Panc1 (cell line): Measurements from ENCODE around the gene CLDN1. TPM values are rescaled to one million over a fixed set of nuclear protein-coding genes. Genes with fewer than 3 reads are reported as not detected.

Experiments used
- ATAC-seq: fragments of 200-7000 bp; cut with Tn5 transposase; 2 replicates; pipeline ENCODE4 v1.9.1; 2020; ENCODE audit warnings: mild to moderate bottlenecking, moderate library complexity
- BruUV-seq: library from RNA; stranded (reverse); fragments of 400-500 nt; replicated peaks from 2 replicates; lab custom pipeline; 2021; lab: Mats Ljungman, UMichigan
- CTCF ChIA-PET: fragments of 300-600 bp; sonication (Branson Sonifier 250); formaldehyde crosslinking; loops from one replicate; lab custom pipeline; 2022; ENCODE audit warnings: antibody characterized with exemption; lab: Charles Lee
- POLR2A ChIA-PET: fragments of 300-600 bp; sonication (Branson Sonifier 250); formaldehyde crosslinking; loops from one replicate; lab custom pipeline; 2022; ENCODE audit warnings: antibody characterized with exemption; lab: Charles Lee
- DNase-seq: peaks from one replicate; pipeline ENCODE4 v3.0.0-alpha.2; 2010; ENCODE audit warnings: low read depth, low spot score
- H3K27ac ChIP-seq: 2 replicates; pipeline ENCODE4 v1.5.1; 2011; ENCODE audit warnings: mild to moderate bottlenecking, low read length, inconsistent platforms
- H3K27me3 ChIP-seq: fragments of 200-500 bp; sonication (Bioruptor generic); 2 replicates; pipeline ENCODE4 v1.6.0; 2014; ENCODE audit warnings: low read length, inconsistent platforms; ENCODE audit not compliant: control insufficient read depth, insufficient read depth
- H3K36me3 ChIP-seq: fragments of 200-500 bp; sonication (Bioruptor generic); 2 replicates; pipeline ENCODE4 v1.5.1; 2014; ENCODE audit warnings: inconsistent platforms, mild to moderate bottlenecking, low read length, moderate library complexity; ENCODE audit not compliant: control insufficient read depth, insufficient read depth
- H3K4me1 ChIP-seq: 2 replicates; pipeline ENCODE4 v1.5.1; 2011; ENCODE audit warnings: inconsistent platforms, mild to moderate bottlenecking, low read length, moderate library complexity; ENCODE audit not compliant: control insufficient read depth, insufficient read depth
- H3K4me3 ChIP-seq, 2 experiments: 2 replicates each; pipeline ENCODE4 v1.5.1; 2011 to 2012; ENCODE audit warnings: low read depth in 2 of 2, low read length in 2 of 2, mild to moderate bottlenecking in 2 of 2, inconsistent platforms in 1 of 2, moderate library complexity in 1 of 2
- H3K9me3 ChIP-seq: fragments of 200-500 bp; sonication (Bioruptor generic); 2 replicates; pipeline ENCODE4 v1.5.1; 2014; ENCODE audit warnings: low read depth, mild to moderate bottlenecking, inconsistent platforms, low read length, moderate library complexity; ENCODE audit not compliant: control insufficient read depth, insufficient read depth
- CTCF ChIP-seq: fragments of 450-650 bp; IDR thresholded peaks from 2 replicates; pipeline ENCODE4 v1.5.1; 2017; ENCODE audit warnings: mild to moderate bottlenecking
- POLR2AphosphoS5 ChIP-seq: IDR thresholded peaks from 2 replicates; pipeline ENCODE4 v1.6.1; 2012; ENCODE audit warnings: mild to moderate bottlenecking, low read depth, low read length, moderate library complexity
- REST ChIP-seq, 2 experiments: IDR thresholded peaks; 2 replicates each; pipeline ENCODE4 v1.6.1; 2011 to 2012; ENCODE audit warnings: low read depth in 2 of 2, control low read depth in 1 of 2, low read length in 1 of 2, mild to moderate bottlenecking in 1 of 2, moderate library complexity in 1 of 2; ENCODE audit not compliant: insufficient read depth in 1 of 2
- SIN3A ChIP-seq: IDR thresholded peaks from 2 replicates; pipeline ENCODE4 v1.6.1; 2012; ENCODE audit warnings: low read depth, mild to moderate bottlenecking, low read length, moderate library complexity, borderline replicate concordance; ENCODE audit not compliant: insufficient read depth
- TCF7L2 ChIP-seq: IDR thresholded peaks from 2 replicates; pipeline ENCODE4 v1.6.1; 2011; ENCODE audit warnings: mild to moderate bottlenecking, low read depth, low read length, inconsistent platforms
- in situ Hi-C: cut with HindIII; loops from 2 replicates; pipeline ENCODE4 v1.10.0; 2016; ENCODE audit warnings: low sequenced_read_pairs, low pct_unique_long_range_greater_than_20kb
- intact Hi-C: fragments of 100-400 bp; cut with micrococcal nuclease; formaldehyde crosslinking; loops from one replicate; pipeline ENCODE4 v1.10.0; 2022; ENCODE audit not compliant: unreplicated experiment
- total RNA-seq: library from RNA; stranded (reverse); gene quantifications from one replicate; pipeline ENCODE4 v1.2.1, GENCODE V29; 2021; ENCODE audit not compliant: unreplicated experiment

The CLDN1 gene
- total RNA-seq, 1 experiment from 2014 or later: 30.9 TPM

GRCh38 chr3:190345878-190346277 is 23.6 kb upstream of the CLDN1 start:
- H3K27ac ChIP-seq: peak overlapping the region; percentile 88
- intact Hi-C loops (no loop called here), in situ Hi-C loops (no loop called here)
- H3K4me3 ChIP-seq: peak overlapping the region in 1 of 2 experiments; percentile 42; a peak in 2 of 4 replicates
- H3K4me1 ChIP-seq: peaks cover 18% of the 10 kb centered on the region
- CTCF ChIA-PET: no interaction called here
- DNase-seq: no peak
- POLR2A ChIA-PET: no interaction called here
- H3K36me3 ChIP-seq: no peaks in the 10 kb centered on the region
- BruUV-seq: no TSS peak
- TF ChIP-seq POLR2AphosphoS5 (no peak), REST (IDR thresholded peaks at IDR 0.05; ENCODE audit: insufficient read depth in 1 of 2, low read depth in 2 of 2, low read length in 1 of 2) (no peak)
- peak; percentile 47; the same call in 1 of the 2 replicates for ATAC-seq
- H3K9me3 ChIP-seq: no peaks in the 10 kb centered on the region
- no peaks in the 10 kb centered on the region for H3K27me3 ChIP-seq

GRCh38 chr3:190345027-190345821 is 23.0 kb upstream of the CLDN1 start:
- ATAC-seq (peak; percentile 88), DNase-seq (peak; percentile 62)
- no peaks in the 10 kb centered on the region for H3K9me3 ChIP-seq
- in situ Hi-C loops: no loop called here
- no TSS peak for BruUV-seq
- intact Hi-C loops: no loop called here
- no peaks in the 10 kb centered on the region for H3K36me3 ChIP-seq
- no peaks in the 10 kb centered on the region for H3K27me3 ChIP-seq
- peak overlapping the region; percentile 88 for H3K27ac ChIP-seq
- H3K4me1 ChIP-seq: peaks cover 18% of the 10 kb centered on the region
- no peak for TF ChIP-seq REST (IDR thresholded peaks at IDR 0.05; ENCODE audit: insufficient read depth in 1 of 2, low read depth in 2 of 2, low read length in 1 of 2)
- peak; percentile 60; the same call in 1 of the 2 replicates for TF ChIP-seq TCF7L2
- H3K4me3 ChIP-seq: peak overlapping the region; percentile 14 to 42; a peak in 3 of 4 replicates
- POLR2A ChIA-PET: interaction anchor here (1.0 kb wide), 1 partner anchor 23 kb away, joined by 4 read pairs; no protein-coding TSS in a partner anchor
- CTCF ChIA-PET: interaction anchor here (1.2 kb wide), 1 partner anchor 23 kb away, joined by 6 read pairs; the partner anchor contains the start of gene CLDN1

GRCh38 chr3:190340071-190340470 is 17.8 kb upstream of the CLDN1 start:
- Histone ChIP-seq H3K4me1 (peaks cover 6% of the 10 kb centered on the region), H3K27me3 (no peaks in the 10 kb centered on the region), H3K4me3 (no peak overlapping the region), H3K27ac (no peak overlapping the region), H3K9me3 (no peaks in the 10 kb centered on the region), H3K36me3 (no peaks in the 10 kb centered on the region)
- POLR2A ChIA-PET: no interaction called here
- CTCF ChIA-PET: no interaction called here
- DNase-seq (no peak), ATAC-seq (no peak)
- TF ChIP-seq SIN3A (no peak), POLR2AphosphoS5 (no peak), REST (IDR thresholded peaks at IDR 0.05; ENCODE audit: insufficient read depth in 1 of 2, low read depth in 2 of 2, low read length in 1 of 2) (no peak), TCF7L2 (no peak), CTCF (no peak)
- intact Hi-C loops (no loop called here), in situ Hi-C loops (no loop called here)
- no TSS peak for BruUV-seq
